Activated T-helper 17 cell treated with anti-CD3 and anti-CD28 coated beads, Interleukin-2, amount 50 U/mL, for 72 hours (primary cell): ENCODE results near the gene TRERF1. TPM values are rescaled to one million over a fixed set of nuclear protein-coding genes. Genes with fewer than 3 reads are reported as not detected.
A peak's percentile ranks its signal among the peaks of the same experiment; 100 is the strongest.

Source experiments
- ATAC-seq: fragments of 150-1000 bp; cut with Tn5 transposase; replicated peaks from 2 replicates; pipeline ENCODE4 v1.10.0; 2021; ENCODE audit warnings: mild to moderate bottlenecking, moderate library complexity
- H3K27ac Mint-ChIP-seq: one replicate; pipeline ENCODE4 v1.8.0; 2022; ENCODE audit warnings: mixed read lengths
- H3K27me3 Mint-ChIP-seq: one replicate; pipeline ENCODE4 v1.8.0; 2022; ENCODE audit warnings: mixed read lengths
- H3K36me3 Mint-ChIP-seq: one replicate; pipeline ENCODE4 v1.8.0; 2022; ENCODE audit warnings: low read depth, mild to moderate bottlenecking, mixed read lengths
- H3K4me1 Mint-ChIP-seq: one replicate; pipeline ENCODE4 v1.8.0; 2022; ENCODE audit warnings: mixed read lengths
- H3K4me3 Mint-ChIP-seq: one replicate; pipeline ENCODE4 v1.8.0; 2022; ENCODE audit warnings: mild to moderate bottlenecking, mixed read lengths
- H3K9me3 Mint-ChIP-seq: one replicate; pipeline ENCODE4 v1.8.0; 2022; ENCODE audit warnings: mixed read lengths
- total RNA-seq, 2 donors: library from RNA; stranded (reverse); gene quantifications; one replicate each; pipeline ENCODE4 v1.2.3, GENCODE V29; 2022

Gene TRERF1
- total RNA-seq, 2 donors from 2014 or later, result 16.6 to 32.4 TPM

- no peaks in the 10 kb centered on the region for H3K9me3 Mint-ChIP-seq
Observed at GRCh38 chr6:42443312-42444060, 8.2 kb downstream of the TRERF1 start.

GRCh38 chr6:42441697-42442081 lies 10.0 kb downstream of the TRERF1 start:
- peak; percentile 92 for ATAC-seq
- no peaks in the 10 kb centered on the region for H3K27me3 Mint-ChIP-seq
- H3K9me3 Mint-ChIP-seq, result no peaks in the 10 kb centered on the region
- H3K36me3 Mint-ChIP-seq, result no peaks in the 10 kb centered on the region
- peak overlapping the region; percentile 90 for H3K27ac Mint-ChIP-seq
- peak overlapping the region; percentile 90 for H3K4me3 Mint-ChIP-seq
- peaks cover 31% of the 10 kb centered on the region for H3K4me1 Mint-ChIP-seq

More at GRCh38 chr6:42443312-42444060, 8.2 kb downstream of the TRERF1 start:
- Mint-ChIP-seq H3K27me3 (no peaks in the 10 kb centered on the region), H3K4me1 (peaks cover 44% of the 10 kb centered on the region), H3K27ac (peak overlapping the region; percentile 90), H3K36me3 (peaks cover 11% of the 10 kb centered on the region), H3K4me3 (peak overlapping the region; percentile 90)
- no peak for ATAC-seq

- H3K9me3 Mint-ChIP-seq, result no peaks in the 10 kb centered on the region
- ATAC-seq, result peak; percentile 36
- H3K4me3 Mint-ChIP-seq, result peak overlapping the region; percentile 90
- peak overlapping the region; percentile 90 for H3K27ac Mint-ChIP-seq
- H3K27me3 Mint-ChIP-seq, result no peaks in the 10 kb centered on the region
- H3K4me1 Mint-ChIP-seq, result peaks cover 31% of the 10 kb centered on the region
- H3K36me3 Mint-ChIP-seq, result no peaks in the 10 kb centered on the region
Observed at GRCh38 chr6:42440778-42441696, 10.7 kb downstream of the TRERF1 start.

GRCh38 chr6:42440027-42440426 lies 11.7 kb downstream of the TRERF1 start:
- H3K36me3 Mint-ChIP-seq, result peaks cover 3% of the 10 kb centered on the region
- peak overlapping the region; percentile 90 for H3K4me3 Mint-ChIP-seq
- no peak for ATAC-seq
- no peak overlapping the region for H3K27ac Mint-ChIP-seq
- H3K27me3 Mint-ChIP-seq, result no peaks in the 10 kb centered on the region
- no peaks in the 10 kb centered on the region for H3K9me3 Mint-ChIP-seq
- peaks cover 25% of the 10 kb centered on the region for H3K4me1 Mint-ChIP-seq

DNA sequence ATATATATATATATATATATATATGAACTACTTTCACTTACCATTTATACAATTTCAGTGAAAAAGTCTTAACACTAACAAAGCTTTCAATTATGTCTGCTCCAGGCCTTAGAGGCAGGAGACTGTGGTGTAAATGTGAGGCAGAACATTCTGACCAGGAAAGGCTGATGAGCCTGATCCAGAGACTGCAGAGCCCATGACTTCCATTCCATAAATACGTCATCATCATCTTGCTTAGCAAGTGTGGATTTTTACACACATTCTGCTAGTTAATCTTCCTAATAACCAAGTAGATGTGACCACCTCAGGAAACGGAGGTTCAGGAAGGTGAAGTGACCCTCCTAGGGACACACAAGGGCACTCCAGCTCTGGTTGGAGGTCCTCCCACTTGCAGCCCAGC lies 14.9 kb downstream of the TRERF1 start:
- peaks cover 24% of the 10 kb centered on the region for H3K36me3 Mint-ChIP-seq
- H3K9me3 Mint-ChIP-seq, result peaks cover 7% of the 10 kb centered on the region
- no peak overlapping the region for H3K27ac Mint-ChIP-seq
- H3K4me3 Mint-ChIP-seq, result no peak overlapping the region
- H3K27me3 Mint-ChIP-seq, result no peaks in the 10 kb centered on the region
- peaks cover 22% of the 10 kb centered on the region for H3K4me1 Mint-ChIP-seq
- ATAC-seq, result no peak

GRCh38 chr6:42434237-42434636 lies 17.5 kb downstream of the TRERF1 start:
- Mint-ChIP-seq H3K4me1 (peaks cover 20% of the 10 kb centered on the region), H3K27ac (peak overlapping the region; percentile 10), H3K9me3 (peaks cover 7% of the 10 kb centered on the region), H3K4me3 (no peak overlapping the region), H3K27me3 (no peaks in the 10 kb centered on the region), H3K36me3 (peaks cover 26% of the 10 kb centered on the region)
- ATAC-seq, result no peak

- no peak overlapping the region for H3K27ac Mint-ChIP-seq
- peaks cover 7% of the 10 kb centered on the region for H3K9me3 Mint-ChIP-seq
- no peak for ATAC-seq
- H3K36me3 Mint-ChIP-seq, result peaks cover 29% of the 10 kb centered on the region
- H3K4me1 Mint-ChIP-seq, result peaks cover 26% of the 10 kb centered on the region
- H3K27me3 Mint-ChIP-seq, result no peaks in the 10 kb centered on the region
- no peak overlapping the region for H3K4me3 Mint-ChIP-seq
Observed at GRCh38 chr6:42433409-42433808, 18.3 kb downstream of the TRERF1 start.

DNA sequence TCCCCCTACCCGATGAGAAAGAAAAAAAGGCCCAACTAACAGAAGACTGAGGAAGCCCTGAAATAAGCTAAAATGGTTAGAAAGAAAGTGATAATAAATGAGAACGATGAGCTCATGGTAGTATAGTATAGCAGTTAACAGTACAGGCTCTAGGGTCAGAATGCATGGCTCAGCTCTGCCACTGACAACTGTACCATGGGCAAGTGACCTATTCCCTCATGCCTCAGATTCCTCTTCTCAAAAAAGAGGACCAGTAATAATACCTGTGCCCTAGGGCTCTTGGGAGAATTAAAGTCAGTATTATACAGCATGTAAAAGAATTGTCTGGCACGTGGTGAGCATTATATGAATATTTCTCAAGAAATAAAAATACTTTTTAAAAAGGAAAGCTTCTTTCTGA lies 19.8 kb downstream of the TRERF1 start:
- no peak for ATAC-seq
- H3K9me3 Mint-ChIP-seq, result peaks cover 7% of the 10 kb centered on the region
- H3K4me1 Mint-ChIP-seq, result peaks cover 32% of the 10 kb centered on the region
- H3K27ac Mint-ChIP-seq, result peak overlapping the region; percentile 3
- H3K4me3 Mint-ChIP-seq, result no peak overlapping the region
- H3K36me3 Mint-ChIP-seq, result peaks cover 29% of the 10 kb centered on the region
- no peaks in the 10 kb centered on the region for H3K27me3 Mint-ChIP-seq

- H3K27me3 Mint-ChIP-seq, result no peaks in the 10 kb centered on the region
- peaks cover 29% of the 10 kb centered on the region for H3K36me3 Mint-ChIP-seq
- H3K9me3 Mint-ChIP-seq, result peaks cover 7% of the 10 kb centered on the region
- peak overlapping the region; percentile 3 for H3K27ac Mint-ChIP-seq
- H3K4me1 Mint-ChIP-seq, result peaks cover 32% of the 10 kb centered on the region
- H3K4me3 Mint-ChIP-seq, result no peak overlapping the region
- no peak for ATAC-seq
Observed at GRCh38 chr6:42431356-42431755, 20.4 kb downstream of the TRERF1 start.

DNA sequence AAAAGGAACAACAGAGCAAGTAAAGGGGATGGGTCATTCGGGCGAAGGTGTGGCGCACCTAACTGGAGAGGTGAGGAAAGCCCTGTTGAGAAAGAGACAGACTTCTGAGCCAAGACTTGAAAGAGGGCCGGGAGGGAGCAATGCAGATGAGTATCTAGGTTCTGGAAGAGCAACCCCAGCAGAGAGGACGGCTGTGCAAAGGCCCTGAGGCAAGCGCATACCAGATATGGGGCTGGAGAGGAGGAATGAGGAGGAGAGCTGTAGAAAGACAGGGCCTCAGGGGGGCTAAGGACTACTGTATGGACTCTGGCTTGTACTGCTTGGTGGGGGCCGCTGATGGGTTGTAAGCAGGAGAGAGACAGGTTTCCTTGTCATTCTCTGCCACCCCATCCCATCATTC lies 21.9 kb downstream of the TRERF1 start:
- Mint-ChIP-seq H3K27me3 (no peaks in the 10 kb centered on the region), H3K4me1 (peaks cover 38% of the 10 kb centered on the region), H3K36me3 (peaks cover 24% of the 10 kb centered on the region), H3K9me3 (peaks cover 7% of the 10 kb centered on the region), H3K27ac (peak overlapping the region; percentile 66), H3K4me3 (peak overlapping the region; percentile 68)
- no peak for ATAC-seq

DNA sequence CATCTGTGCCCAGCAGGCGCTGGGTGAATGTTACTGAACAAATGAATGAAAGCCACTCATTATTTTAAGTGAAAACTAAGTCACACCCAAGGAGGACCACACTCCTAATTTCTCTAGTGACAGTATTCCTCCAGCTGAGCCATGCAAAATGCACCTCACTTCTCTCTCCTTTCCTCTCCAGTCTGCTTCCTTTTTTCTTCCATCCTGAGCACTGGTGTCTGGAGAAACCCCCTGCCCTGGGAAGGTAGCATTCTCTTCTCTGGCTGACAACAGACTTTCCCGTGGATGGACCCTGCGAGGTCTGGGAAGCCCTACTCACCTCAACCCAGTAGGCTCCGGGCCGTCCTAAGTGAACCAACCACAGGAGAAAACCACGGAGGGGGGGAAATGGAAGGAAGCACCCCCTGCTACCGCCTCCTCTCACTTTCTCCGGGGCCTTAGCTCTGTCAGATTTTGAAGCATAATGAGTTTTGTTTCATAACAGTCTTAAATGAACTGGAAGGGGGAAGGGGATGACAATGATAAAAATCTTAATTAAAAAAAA lies 22.6 kb downstream of the TRERF1 start:
- no peak for ATAC-seq
- peaks cover 41% of the 10 kb centered on the region for H3K4me1 Mint-ChIP-seq

GRCh38 chr6:42428326-42429041 lies 23.2 kb downstream of the TRERF1 start:
- peak overlapping the region; percentile 66 for H3K27ac Mint-ChIP-seq
- H3K9me3 Mint-ChIP-seq, result no peaks in the 10 kb centered on the region
- H3K4me3 Mint-ChIP-seq, result peak overlapping the region; percentile 68
- no peaks in the 10 kb centered on the region for H3K27me3 Mint-ChIP-seq
- ATAC-seq, result peak; percentile 74
- peaks cover 10% of the 10 kb centered on the region for H3K36me3 Mint-ChIP-seq
- H3K4me1 Mint-ChIP-seq, result peaks cover 41% of the 10 kb centered on the region

More for the DNA sequence above, 22.6 kb downstream of the TRERF1 start:
- Mint-ChIP-seq H3K27me3 (no peaks in the 10 kb centered on the region), H3K36me3 (peaks cover 16% of the 10 kb centered on the region), H3K9me3 (peaks cover 4% of the 10 kb centered on the region), H3K27ac (peak overlapping the region; percentile 66), H3K4me3 (peak overlapping the region; percentile 68)

DNA sequence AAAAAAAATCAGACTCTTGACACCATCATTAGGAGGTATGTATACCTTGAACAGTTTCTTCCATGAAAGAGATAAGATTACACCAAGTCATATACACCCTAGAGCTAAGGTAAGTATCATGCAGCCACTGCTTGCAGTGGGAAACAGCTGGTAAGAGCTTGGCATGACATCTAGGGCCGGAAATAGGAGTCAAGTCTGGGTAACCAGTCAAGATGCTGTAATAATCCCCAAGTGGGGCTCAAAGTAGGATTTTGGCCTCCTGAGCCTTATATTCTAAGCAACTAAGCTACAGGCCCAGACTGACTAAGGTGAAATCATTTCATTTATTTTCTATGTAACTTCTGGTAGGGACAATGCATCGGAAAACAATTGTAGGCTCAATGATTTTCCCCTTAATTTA lies 23.9 kb downstream of the TRERF1 start:
- peaks cover 8% of the 10 kb centered on the region for H3K36me3 Mint-ChIP-seq
- H3K27me3 Mint-ChIP-seq, result no peaks in the 10 kb centered on the region
- no peaks in the 10 kb centered on the region for H3K9me3 Mint-ChIP-seq
- H3K4me1 Mint-ChIP-seq, result peaks cover 47% of the 10 kb centered on the region
- H3K4me3 Mint-ChIP-seq, result peak overlapping the region; percentile 68
- H3K27ac Mint-ChIP-seq, result peak overlapping the region; percentile 44
- ATAC-seq, result peak; percentile 8

GRCh38 chr6:42426191-42426590 lies 25.5 kb downstream of the TRERF1 start:
- peak overlapping the region; percentile 11 for H3K4me3 Mint-ChIP-seq
- no peaks in the 10 kb centered on the region for H3K9me3 Mint-ChIP-seq
- no peaks in the 10 kb centered on the region for H3K27me3 Mint-ChIP-seq
- H3K36me3 Mint-ChIP-seq, result peaks cover 14% of the 10 kb centered on the region
- no peak for ATAC-seq
- peaks cover 47% of the 10 kb centered on the region for H3K4me1 Mint-ChIP-seq
- no peak overlapping the region for H3K27ac Mint-ChIP-seq
